Astrocyte of the cerebellum (primary cell): ENCODE data around the gene GOLPH3.

Source experiments
- DNase-seq: peaks from one replicate; pipeline ENCODE4 v3.0.0-alpha.2; 2011; ENCODE audit warnings: low read depth
- H3K4me3 ChIP-seq: 2 replicates; pipeline ENCODE4 v1.5.1; 2011; ENCODE audit warnings: mild to moderate bottlenecking, low read depth, low read length, moderate library complexity
- CTCF ChIP-seq: IDR thresholded peaks from 2 replicates; pipeline ENCODE4 v1.5.1; 2012; ENCODE audit warnings: low read length, low read depth, moderate library complexity, mild to moderate bottlenecking; ENCODE audit errors: missing control alignments
- in situ Hi-C: cut with HindIII; loops from 2 replicates; pipeline ENCODE4 v1.10.0; 2017; ENCODE audit warnings: low sequenced_read_pairs

Gene GOLPH3

GRCh38 chr5:32103521-32103920 is 70.6 kb downstream of the GOLPH3 start:
- H3K4me3 ChIP-seq: no peak overlapping the region
- no peak for TF ChIP-seq CTCF
- in situ Hi-C loops: no loop called here
- DNase-seq: no peak

GRCh38 chr5:32102254-32102986 is 71.7 kb downstream of the GOLPH3 start:
- no peak for DNase-seq
- in situ Hi-C loops: no loop called here
- no peak for TF ChIP-seq CTCF
- H3K4me3 ChIP-seq: no peak overlapping the region

- TF ChIP-seq CTCF: no peak
- in situ Hi-C loops: no loop called here
- no peak for DNase-seq
- H3K4me3 ChIP-seq: no peak overlapping the region
Measured at GRCh38 chr5:32100691-32101302, 73.3 kb downstream of the GOLPH3 start.

GRCh38 chr5:32100230-32100629 is 73.9 kb downstream of the GOLPH3 start:
- DNase-seq: no peak
- no peak for TF ChIP-seq CTCF
- no peak overlapping the region for H3K4me3 ChIP-seq
- in situ Hi-C loops: no loop called here

GRCh38 chr5:32099486-32100035 is 74.6 kb downstream of the GOLPH3 start:
- H3K4me3 ChIP-seq: no peak overlapping the region
- DNase-seq: no peak
- TF ChIP-seq CTCF: no peak
- in situ Hi-C loops: loop anchor here (5.0 kb wide), 1 partner anchor 272 kb away; no protein-coding TSS in a partner anchor

GRCh38 chr5:32098890-32099310 is 75.2 kb downstream of the GOLPH3 start:
- no peak overlapping the region for H3K4me3 ChIP-seq
- in situ Hi-C loops: loop anchor here (5.0 kb wide), 1 partner anchor 272 kb away; no protein-coding TSS in a partner anchor
- TF ChIP-seq CTCF: no peak
- DNase-seq: no peak
